Mesendoderm (in vitro differentiated cells): ENCODE results near the gene TXNDC11.

Source experiments
- DNase-seq: peaks from one replicate; pipeline ENCODE4 v3.0.0; 2013
- H2AK5ac ChIP-seq: 2 replicates; pipeline ENCODE4 v1.6.1; 2013; ENCODE audit warnings: low read length, inconsistent platforms
- H2BK120ac ChIP-seq: 2 replicates; pipeline ENCODE4 v1.6.1; 2013; ENCODE audit warnings: low read depth, mild to moderate bottlenecking, low read length, moderate library complexity, mixed read lengths
- H2BK15ac ChIP-seq: replicated peaks from 2 replicates; pipeline ENCODE4 v1.6.1; 2013; ENCODE audit warnings: low read depth, mild to moderate bottlenecking, moderate library complexity
- H2BK5ac ChIP-seq: 2 replicates; pipeline ENCODE4 v1.6.1; 2013; ENCODE audit warnings: low read length, inconsistent platforms
- H3K18ac ChIP-seq: 2 replicates; pipeline ENCODE4 v1.6.1; 2013; ENCODE audit warnings: mild to moderate bottlenecking, low read length, mixed read lengths
- H3K23ac ChIP-seq: one replicate; pipeline ENCODE4 v1.6.1; 2013; ENCODE audit warnings: low read length
- H3K27ac ChIP-seq: 2 replicates; pipeline ENCODE4 v1.5.1; 2013; ENCODE audit warnings: low read depth, mild to moderate bottlenecking, inconsistent platforms, low read length, moderate library complexity
- H3K27me3 ChIP-seq: 2 replicates; pipeline ENCODE4 v1.6.1; 2013; ENCODE audit warnings: low read length, control low read depth, mild to moderate bottlenecking, inconsistent platforms; ENCODE audit not compliant: insufficient read depth, poor library complexity
- H3K36me3 ChIP-seq: 2 replicates; pipeline ENCODE4 v1.6.1; 2013; ENCODE audit warnings: low read length, inconsistent platforms; ENCODE audit not compliant: control insufficient read depth, insufficient read depth
- H3K4ac ChIP-seq: one replicate; pipeline ENCODE4 v1.6.1; 2013; ENCODE audit warnings: low read depth, mild to moderate bottlenecking, low read length, moderate library complexity
- H3K4me1 ChIP-seq: 2 replicates; pipeline ENCODE4 v1.6.1; 2013; ENCODE audit warnings: low read depth, low read length, inconsistent platforms; ENCODE audit not compliant: control insufficient read depth
- H3K4me2 ChIP-seq: 2 replicates; pipeline ENCODE4 v1.6.1; 2013; ENCODE audit warnings: low read length
- H3K4me3 ChIP-seq: 2 replicates; pipeline ENCODE4 v1.5.1; 2013; ENCODE audit warnings: mild to moderate bottlenecking, low read length
- H3K56ac ChIP-seq: one replicate; pipeline ENCODE4 v1.6.1; 2013; ENCODE audit warnings: low read length
- H3K79me1 ChIP-seq: 2 replicates; pipeline ENCODE4 v1.6.1; 2013; ENCODE audit warnings: low read length, inconsistent platforms
- H3K79me2 ChIP-seq: 2 replicates; pipeline ENCODE4 v1.6.1; 2013; ENCODE audit warnings: mild to moderate bottlenecking, low read length; ENCODE audit not compliant: control insufficient read depth, insufficient read depth
- H3K9ac ChIP-seq: 2 replicates; pipeline ENCODE4 v1.6.1; 2013; ENCODE audit warnings: low read length, inconsistent platforms
- H4K5ac ChIP-seq: one replicate; pipeline ENCODE4 v1.6.1; 2013; ENCODE audit warnings: low read length
- H4K8ac ChIP-seq: one replicate; pipeline ENCODE4 v1.6.1; 2013; ENCODE audit warnings: low read depth, mild to moderate bottlenecking, control low read depth, low read length, moderate library complexity
- WGBS: extraction: QIAGEN DNeasy Blood & Tissue Kit; methylation state at CpG from one replicate; pipeline ENCODE4 v1.1.7; 2013; ENCODE audit warnings: low lambda C conversion rate, missing lambda C conversion rate; ENCODE audit not compliant: insufficient coverage; ENCODE audit errors: extremely low coverage; 5-methylcytosine and 5-hydroxymethylcytosine counted together

Gene TXNDC11

GRCh38 chr16:11662582-11662981 is 80.1 kb downstream of the TXNDC11 start:
- Histone ChIP-seq H3K18ac (no peak overlapping the region), H3K9ac (no peak overlapping the region), H2BK120ac (no peak overlapping the region), H3K79me2 (no peaks in the 10 kb centered on the region), H3K27me3 (no peaks in the 10 kb centered on the region), H2BK5ac (no peak overlapping the region), H2AK5ac (no peak overlapping the region), H3K4me2 (no peak overlapping the region), H4K8ac (no peak overlapping the region), H3K4me1 (peaks cover 4% of the 10 kb centered on the region), H3K4ac (no peak overlapping the region), H3K27ac (no peak overlapping the region), H3K36me3 (no peaks in the 10 kb centered on the region), H4K5ac (no peak overlapping the region), H3K23ac (no peak overlapping the region), H2BK15ac (no peak overlapping the region), H3K56ac (no peak overlapping the region), H3K79me1 (no peaks in the 10 kb centered on the region), H3K4me3 (no peak overlapping the region)
- no CpG with 5 or more reads among the region's 5 CpGs for WGBS
- DNase-seq: no peak

- H3K23ac ChIP-seq: no peak overlapping the region
- no peak overlapping the region for H2BK120ac ChIP-seq
These were observed 82.1 kb downstream of the TXNDC11 start for GRCh38 chr16:11660565-11660964.

GRCh38 chr16:11658896-11659708 is 83.6 kb downstream of the TXNDC11 start:
- no peak for DNase-seq
- H3K27me3 ChIP-seq: no peaks in the 10 kb centered on the region
- peak overlapping the region; percentile 56 for H3K4ac ChIP-seq
- no peak overlapping the region for H3K27ac ChIP-seq
- H3K79me2 ChIP-seq: no peaks in the 10 kb centered on the region
- no peak overlapping the region for H3K9ac ChIP-seq
- no peak overlapping the region for H3K4me3 ChIP-seq
- no peak overlapping the region for H2AK5ac ChIP-seq
- H3K36me3 ChIP-seq: no peaks in the 10 kb centered on the region
- H3K4me1 ChIP-seq: no peaks in the 10 kb centered on the region
- no peak overlapping the region for H2BK120ac ChIP-seq
- peak overlapping the region; percentile 35 for H3K56ac ChIP-seq
- no CpG with 5 or more reads among the region's 19 CpGs for WGBS
- no peak overlapping the region for H4K8ac ChIP-seq
- H3K79me1 ChIP-seq: no peaks in the 10 kb centered on the region
- H3K4me2 ChIP-seq: no peak overlapping the region
- no peak overlapping the region for H2BK5ac ChIP-seq
- H3K18ac ChIP-seq: no peak overlapping the region
- H3K23ac ChIP-seq: peak overlapping the region; percentile 83
- H2BK15ac ChIP-seq: no peak overlapping the region
- H4K5ac ChIP-seq: no peak overlapping the region

More at GRCh38 chr16:11660565-11660964, 82.1 kb downstream of the TXNDC11 start:
- no peak overlapping the region for H3K18ac ChIP-seq
- DNase-seq: no peak
- peaks cover 4% of the 10 kb centered on the region for H3K4me1 ChIP-seq
- H4K5ac ChIP-seq: no peak overlapping the region
- no peaks in the 10 kb centered on the region for H3K27me3 ChIP-seq
- H2AK5ac ChIP-seq: no peak overlapping the region
- H3K4me2 ChIP-seq: no peak overlapping the region
- no peaks in the 10 kb centered on the region for H3K79me2 ChIP-seq
- H3K56ac ChIP-seq: no peak overlapping the region
- H2BK15ac ChIP-seq: no peak overlapping the region
- H3K4ac ChIP-seq: no peak overlapping the region
- no CpG with 5 or more reads among the region's 12 CpGs for WGBS
- H3K9ac ChIP-seq: no peak overlapping the region
- no peak overlapping the region for H3K27ac ChIP-seq
- no peak overlapping the region for H3K4me3 ChIP-seq
- H3K79me1 ChIP-seq: no peaks in the 10 kb centered on the region
- no peaks in the 10 kb centered on the region for H3K36me3 ChIP-seq
- H4K8ac ChIP-seq: no peak overlapping the region
- H2BK5ac ChIP-seq: no peak overlapping the region

GRCh38 chr16:11657556-11657955 is 85.1 kb downstream of the TXNDC11 start:
- no peak overlapping the region for H2BK5ac ChIP-seq
- no peak overlapping the region for H2BK120ac ChIP-seq
- no peak overlapping the region for H3K4me3 ChIP-seq
- no peak overlapping the region for H3K4me2 ChIP-seq
- H3K27me3 ChIP-seq: no peaks in the 10 kb centered on the region
- H4K8ac ChIP-seq: no peak overlapping the region
- no peak overlapping the region for H3K4ac ChIP-seq
- DNase-seq: no peak
- no peak overlapping the region for H3K23ac ChIP-seq
- H3K18ac ChIP-seq: no peak overlapping the region
- H3K36me3 ChIP-seq: no peaks in the 10 kb centered on the region
- peak overlapping the region; percentile 7 for H3K56ac ChIP-seq
- no peak overlapping the region for H2BK15ac ChIP-seq
- H4K5ac ChIP-seq: no peak overlapping the region
- no peaks in the 10 kb centered on the region for H3K79me2 ChIP-seq
- WGBS: no CpG with 5 or more reads among the region's 8 CpGs
- no peak overlapping the region for H3K27ac ChIP-seq
- H3K4me1 ChIP-seq: no peaks in the 10 kb centered on the region
- H3K79me1 ChIP-seq: no peaks in the 10 kb centered on the region
- no peak overlapping the region for H3K9ac ChIP-seq
- no peak overlapping the region for H2AK5ac ChIP-seq

- Histone ChIP-seq H3K4ac (no peak overlapping the region), H3K56ac (no peak overlapping the region), H3K23ac (no peak overlapping the region), H3K9ac (no peak overlapping the region), H3K4me3 (no peak overlapping the region), H3K4me1 (no peaks in the 10 kb centered on the region), H3K4me2 (no peak overlapping the region), H3K18ac (no peak overlapping the region), H2AK5ac (no peak overlapping the region), H3K27me3 (no peaks in the 10 kb centered on the region), H3K79me2 (no peaks in the 10 kb centered on the region), H2BK15ac (no peak overlapping the region), H3K36me3 (no peaks in the 10 kb centered on the region), H2BK120ac (no peak overlapping the region), H3K27ac (no peak overlapping the region), H3K79me1 (no peaks in the 10 kb centered on the region), H4K5ac (no peak overlapping the region), H4K8ac (no peak overlapping the region), H2BK5ac (no peak overlapping the region)
- WGBS: no CpG with 5 or more reads among the region's 7 CpGs
- no peak for DNase-seq
These were observed 87.0 kb downstream of the TXNDC11 start for GRCh38 chr16:11655655-11656054.

GRCh38 chr16:11651796-11652195 is 90.9 kb downstream of the TXNDC11 start:
- H3K18ac ChIP-seq: no peak overlapping the region
- no peak overlapping the region for H4K5ac ChIP-seq
- H3K4me3 ChIP-seq: no peak overlapping the region
- H2BK5ac ChIP-seq: no peak overlapping the region
- H2BK15ac ChIP-seq: no peak overlapping the region
- H3K27ac ChIP-seq: no peak overlapping the region
- H3K79me2 ChIP-seq: no peaks in the 10 kb centered on the region
- no peaks in the 10 kb centered on the region for H3K36me3 ChIP-seq
- no peak overlapping the region for H2AK5ac ChIP-seq
- no peak overlapping the region for H3K4ac ChIP-seq
- no CpG with 5 or more reads among the region's 8 CpGs for WGBS
- H3K27me3 ChIP-seq: no peaks in the 10 kb centered on the region
- H3K23ac ChIP-seq: no peak overlapping the region
- H3K9ac ChIP-seq: no peak overlapping the region
- no peak overlapping the region for H2BK120ac ChIP-seq
- no peak overlapping the region for H4K8ac ChIP-seq
- no peak overlapping the region for H3K56ac ChIP-seq
- H3K79me1 ChIP-seq: no peaks in the 10 kb centered on the region
- H3K4me2 ChIP-seq: no peak overlapping the region
- no peaks in the 10 kb centered on the region for H3K4me1 ChIP-seq
- DNase-seq: no peak
